DMS53 treated with DMSO at 0.1 percent for 48 hours (cell line): ENCODE results near the gene ATP9B.
A peak's percentile ranks its signal among the peaks of the same experiment; 100 is the strongest.
"Not testable (repeated sequence)": the region's sequence is repeated elsewhere in the genome, so short reads cannot be mapped to it uniquely, and the experiment has no call there.

Experiments used
- DNase-seq: peaks from one replicate; lab custom pipeline; 2025; ENCODE audit not compliant: unreplicated experiment; lab: John Stamatoyannopoulos, UW

Gene ATP9B

DNA sequence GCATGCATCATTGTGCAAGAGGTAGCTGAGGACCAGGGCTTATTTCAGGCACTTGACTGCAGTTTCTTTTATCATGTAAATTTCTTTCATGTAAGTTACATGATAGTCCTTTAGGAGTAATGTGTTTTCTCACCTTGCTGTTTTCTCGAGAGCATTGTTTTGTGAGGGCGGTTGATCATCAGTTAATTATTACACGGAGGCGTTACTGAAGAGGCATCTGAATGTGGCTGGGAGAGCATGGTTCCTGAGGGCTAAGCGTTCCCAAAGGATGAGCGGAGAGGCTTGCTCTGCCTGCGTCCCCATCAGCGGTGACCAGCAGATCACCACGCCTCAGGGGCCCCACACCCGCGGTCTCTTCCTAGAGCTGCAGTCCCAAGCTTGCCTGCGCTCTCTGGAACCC, 170.4 kb downstream of the ATP9B start:
- DNase-seq = no peak

DNA sequence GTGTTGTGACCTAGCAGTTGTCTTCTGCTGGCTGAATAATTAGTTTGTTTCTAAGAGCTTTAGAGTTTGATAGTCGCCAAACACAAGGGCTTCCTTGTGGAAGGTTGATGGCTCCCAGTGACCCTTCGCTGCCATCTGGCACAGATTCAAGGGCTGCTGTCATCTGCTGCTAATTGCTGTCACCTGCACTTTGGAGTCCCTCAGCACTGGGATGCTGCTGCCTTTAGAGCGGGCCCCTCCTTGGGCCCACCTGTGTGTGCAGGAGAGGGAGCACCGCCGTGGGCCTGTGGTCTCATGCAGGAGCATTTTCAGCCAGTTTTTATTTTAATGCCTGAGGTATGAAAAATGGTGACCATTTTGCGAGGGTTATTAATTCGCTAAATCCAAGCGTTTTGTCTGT, 172.6 kb downstream of the ATP9B start:
- no peak for DNase-seq

DNA sequence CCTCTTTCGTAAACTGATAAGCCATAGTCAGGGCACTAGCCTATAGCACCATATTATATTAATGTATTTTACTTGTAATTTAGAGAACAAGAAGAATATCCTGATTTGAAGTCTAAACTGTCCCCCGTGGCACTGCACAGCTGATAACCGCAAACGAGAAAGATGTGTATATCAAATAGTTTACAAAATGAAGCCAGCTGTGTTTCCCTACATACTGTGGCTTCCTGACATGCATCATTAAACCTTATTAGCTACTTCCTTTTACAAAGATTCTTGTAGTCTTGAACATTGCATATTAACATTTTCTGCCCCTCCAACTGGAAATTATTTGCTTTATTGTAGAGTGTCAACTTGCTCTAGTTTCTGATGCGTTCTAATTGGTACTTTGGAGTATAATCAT, 173.1 kb downstream of the ATP9B start:
- DNase-seq = no peak

DNA sequence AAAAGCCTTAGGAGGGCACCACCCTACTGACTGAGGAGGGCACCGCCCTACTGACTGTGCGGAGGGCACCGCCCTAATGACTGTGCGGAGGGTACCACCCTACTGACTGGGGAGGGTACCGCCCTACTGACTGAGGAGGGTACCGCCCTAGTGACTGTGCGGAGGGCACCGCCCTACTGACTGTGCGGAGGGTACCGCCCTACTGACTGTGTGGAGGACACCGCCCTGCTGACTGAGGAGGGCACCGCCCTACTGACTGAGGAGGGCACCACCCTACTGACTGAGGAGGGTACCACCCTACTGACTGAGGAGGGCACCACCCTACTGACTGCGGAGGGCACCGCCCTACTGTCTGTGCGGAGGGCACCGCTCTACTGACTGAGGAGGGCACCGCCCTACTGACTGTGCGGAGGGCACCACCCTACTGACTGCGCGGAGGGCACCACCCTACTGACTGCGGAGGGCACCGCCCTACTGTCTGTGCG, 176.4 kb downstream of the ATP9B start:
- DNase-seq = no peak

DNA sequence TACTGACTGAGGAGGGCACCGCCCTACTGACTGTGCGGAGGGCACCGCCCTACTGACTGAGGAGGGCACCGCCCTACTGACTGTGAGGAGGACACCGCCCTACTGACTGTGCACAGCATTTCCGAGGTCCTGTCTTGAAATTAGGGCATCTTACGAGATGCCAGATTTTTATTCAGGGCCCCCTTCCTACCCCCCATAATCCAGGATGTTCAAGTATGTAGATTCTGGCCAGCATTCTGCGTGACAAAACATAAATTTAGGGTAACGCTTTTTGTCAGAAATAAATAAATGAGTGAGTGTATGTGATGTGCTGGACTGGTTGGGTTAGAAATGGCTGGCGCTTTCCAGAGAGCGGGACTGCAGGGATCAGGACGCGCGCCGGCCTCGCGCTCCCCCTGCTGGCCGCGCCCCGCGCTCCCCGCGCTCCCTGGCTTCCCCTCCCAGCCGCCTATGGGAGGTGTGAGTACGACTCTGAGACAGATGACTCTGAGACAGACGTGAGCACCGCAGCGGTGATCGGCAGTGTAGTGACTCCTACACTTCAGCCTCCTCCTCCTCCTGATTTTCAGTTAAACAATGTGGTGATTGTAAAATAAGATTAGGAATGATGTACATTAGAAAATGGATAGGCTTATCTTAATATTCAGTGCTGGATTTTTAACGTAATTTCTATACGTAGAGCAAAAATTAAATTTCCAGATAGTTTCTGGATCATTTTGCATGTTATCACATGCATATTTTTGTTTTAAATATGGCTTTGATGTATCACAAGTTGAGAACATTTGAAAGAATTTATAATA, 177.3 kb downstream of the ATP9B start:
- peak; percentile 91 for DNase-seq

DNA sequence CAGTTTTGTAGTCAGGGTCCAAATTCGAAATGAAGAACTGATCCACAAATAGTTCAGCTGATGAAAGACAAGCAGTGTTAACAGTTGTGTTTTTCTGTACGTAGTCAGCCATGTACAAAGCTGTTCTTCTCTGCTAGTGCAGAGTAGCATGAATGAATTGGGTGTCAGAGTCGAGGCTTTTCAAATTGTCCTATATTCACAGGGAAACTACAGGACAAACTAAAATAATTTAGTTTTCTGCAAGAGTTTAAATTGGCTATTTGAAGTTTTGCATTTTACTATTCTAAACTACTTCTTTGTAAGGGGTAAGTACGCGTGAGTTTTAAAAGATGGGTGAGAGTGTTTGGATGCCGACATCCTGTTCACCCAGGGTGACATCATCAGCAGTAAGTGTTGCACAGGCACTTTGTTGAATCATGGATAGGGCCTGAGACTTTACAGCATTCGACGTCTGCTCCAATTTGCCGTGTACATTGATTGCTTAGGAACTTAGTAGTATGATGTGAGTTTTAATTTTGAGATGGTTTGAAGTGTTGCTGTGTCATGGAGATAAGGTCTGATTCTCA, 179.4 kb downstream of the ATP9B start:
- DNase-seq = no peak

DNA sequence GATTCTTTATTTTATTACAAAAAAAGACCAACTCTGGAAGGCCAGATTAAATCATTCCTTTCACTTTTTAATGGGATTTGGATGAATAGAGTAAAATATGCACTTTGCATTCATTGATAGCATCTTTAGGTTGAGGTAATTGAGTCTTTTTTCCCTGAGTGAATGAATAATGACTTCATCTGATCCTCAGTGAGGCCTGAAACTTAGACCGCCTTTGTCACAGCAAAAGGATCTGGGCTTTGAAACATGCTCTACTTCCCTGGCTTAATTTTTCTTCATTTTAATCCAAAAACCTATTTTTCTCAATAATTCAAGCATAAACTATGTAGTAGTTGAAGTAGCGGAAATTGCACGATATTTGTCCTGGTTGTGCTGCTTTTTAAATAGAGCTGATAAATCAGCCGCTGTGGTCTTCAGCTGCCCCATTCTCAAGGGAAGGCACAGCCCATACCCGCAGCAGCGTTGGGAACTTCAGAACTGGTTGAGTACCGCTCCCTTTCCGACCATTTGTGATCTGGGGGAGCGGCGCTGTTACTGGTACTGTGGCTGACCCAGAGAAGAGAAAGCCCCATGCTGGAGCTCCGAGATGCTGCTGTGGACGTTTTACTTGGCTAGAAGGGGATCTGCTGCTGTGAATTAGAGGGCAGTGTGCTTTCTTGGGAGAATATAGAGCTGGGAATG, 181.2 kb downstream of the ATP9B start:
- DNase-seq = no peak

DNA sequence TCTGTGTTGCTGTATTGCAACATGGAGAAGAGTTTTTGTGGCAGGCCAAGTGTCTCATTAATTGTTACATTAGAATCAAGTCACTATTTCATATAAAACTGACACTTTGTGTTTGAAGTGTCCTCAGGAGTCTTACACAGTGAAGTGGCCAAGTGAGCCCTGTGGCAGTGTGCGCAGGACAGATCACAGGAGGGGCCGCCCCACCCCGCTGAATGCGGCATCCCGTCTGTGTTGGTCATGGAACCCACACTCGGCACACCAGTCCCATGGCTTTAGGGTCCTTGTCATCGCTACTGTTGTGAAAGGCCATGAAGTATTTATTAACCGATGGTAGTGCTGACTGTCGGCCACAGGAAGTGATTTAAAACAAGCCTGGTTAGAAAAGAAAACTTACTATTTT, 181.8 kb downstream of the ATP9B start:
- DNase-seq = no peak

DNA sequence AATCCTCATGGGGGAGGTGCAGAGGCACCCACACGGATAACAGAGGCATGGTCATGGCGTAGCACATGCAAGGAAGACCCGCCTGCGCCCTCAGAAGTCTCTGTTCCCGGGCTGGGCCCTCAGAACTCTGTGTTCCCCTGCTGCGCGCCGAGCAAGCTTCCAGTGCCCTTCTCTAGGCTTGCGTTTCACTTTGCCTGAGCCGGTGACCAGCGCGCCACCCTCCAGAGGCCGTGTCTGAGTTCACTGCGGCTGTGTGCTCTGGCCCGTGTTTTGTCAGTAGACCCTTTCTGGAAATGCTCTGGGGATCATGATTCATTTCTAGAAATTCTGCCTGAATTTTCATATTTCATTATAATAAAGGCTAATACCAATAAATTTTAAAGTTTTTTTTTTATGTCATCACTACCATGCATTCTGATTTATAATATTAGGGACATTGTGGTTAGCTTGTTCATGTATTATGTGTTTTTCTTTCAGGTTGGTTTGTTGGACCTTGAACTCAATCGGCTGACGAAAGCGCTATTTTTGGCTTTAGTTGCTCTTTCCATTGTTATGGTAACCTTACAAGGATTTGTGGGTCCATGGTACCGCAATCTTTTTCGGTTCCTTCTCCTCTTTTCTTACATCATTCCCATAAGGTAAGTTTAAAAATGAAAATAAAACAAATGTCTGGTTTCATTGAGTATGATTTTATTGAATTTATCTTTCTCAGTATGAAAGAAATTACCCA, 183.9 kb downstream of the ATP9B start:
- DNase-seq = no peak

DNA sequence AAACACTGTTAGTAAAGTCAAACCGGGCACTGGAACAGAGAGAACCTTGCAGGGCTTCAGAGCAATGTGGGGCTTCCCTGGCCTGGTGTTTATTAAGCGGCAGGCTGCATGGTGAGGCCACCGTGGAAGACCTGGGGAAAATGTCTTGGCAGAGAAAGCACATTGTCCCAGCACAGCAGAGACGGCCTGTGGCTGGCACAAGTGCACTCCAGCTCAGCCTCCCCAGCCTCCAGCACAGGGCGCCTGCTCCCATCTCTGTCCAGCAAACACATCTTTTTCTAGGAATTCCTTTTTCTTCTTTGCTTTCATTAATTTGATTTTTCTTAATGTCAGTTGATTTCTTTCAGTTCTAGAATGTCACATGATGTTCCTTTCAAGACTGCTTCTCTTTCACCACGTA, 188.3 kb downstream of the ATP9B start:
- no peak for DNase-seq

DNA sequence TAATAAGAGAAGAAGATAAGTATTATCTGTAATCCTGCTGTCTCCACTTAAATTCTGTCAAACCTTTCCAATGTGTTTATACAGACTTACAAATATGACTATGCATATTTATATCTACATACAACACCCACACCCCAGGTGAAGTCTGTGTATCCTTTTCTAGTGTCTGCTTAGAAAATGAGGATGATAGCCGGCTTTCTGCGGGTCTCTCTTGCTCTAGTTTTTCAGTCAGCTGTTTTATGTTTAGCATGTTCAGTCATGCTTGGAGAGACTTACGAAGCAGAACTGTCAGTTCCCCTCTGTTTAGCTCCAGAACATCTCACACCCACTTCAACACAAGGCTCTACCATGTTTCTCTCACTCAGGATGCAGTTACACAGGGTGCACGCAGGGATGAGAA, 189.3 kb downstream of the ATP9B start:
- DNase-seq = no peak

DNA sequence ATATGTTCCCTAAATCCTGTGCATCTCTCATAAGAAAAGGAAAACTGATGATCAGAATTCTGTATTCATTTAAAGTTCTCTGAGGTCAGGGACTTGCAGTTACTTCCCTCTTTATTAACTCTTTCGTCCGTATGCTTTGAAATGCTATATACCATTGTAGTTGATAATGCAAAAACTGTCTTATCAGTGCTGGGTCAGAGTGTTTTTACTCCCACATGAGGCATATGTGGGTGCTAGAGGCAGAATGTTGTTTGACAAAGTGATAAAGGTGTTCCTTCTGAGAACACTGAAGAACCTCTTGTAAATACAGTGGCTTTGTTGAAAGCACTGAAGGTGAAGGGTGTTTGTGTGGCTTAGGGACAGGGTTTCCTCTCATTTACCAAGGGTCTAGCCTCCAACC, 190.0 kb downstream of the ATP9B start:
- no peak for DNase-seq

DNA sequence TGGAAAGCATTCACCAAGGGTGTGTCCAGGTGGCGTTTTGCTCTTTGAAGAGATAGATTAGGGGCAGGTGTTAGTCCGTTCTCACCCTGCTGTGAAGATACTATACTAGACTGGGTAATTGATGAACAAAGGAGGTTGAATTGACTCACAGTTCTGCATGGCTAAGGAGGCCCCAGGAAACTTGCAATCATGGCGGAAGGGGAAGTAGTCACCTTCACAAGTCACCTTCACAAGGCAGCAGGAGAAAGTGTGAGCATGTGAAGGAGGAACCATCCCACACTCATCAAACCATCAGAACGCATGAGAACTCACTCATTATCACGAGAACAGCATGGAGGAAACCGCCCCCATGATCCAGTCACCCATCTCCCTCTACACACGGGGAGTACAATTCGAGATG, 190.8 kb downstream of the ATP9B start:
- DNase-seq = no peak

DNA sequence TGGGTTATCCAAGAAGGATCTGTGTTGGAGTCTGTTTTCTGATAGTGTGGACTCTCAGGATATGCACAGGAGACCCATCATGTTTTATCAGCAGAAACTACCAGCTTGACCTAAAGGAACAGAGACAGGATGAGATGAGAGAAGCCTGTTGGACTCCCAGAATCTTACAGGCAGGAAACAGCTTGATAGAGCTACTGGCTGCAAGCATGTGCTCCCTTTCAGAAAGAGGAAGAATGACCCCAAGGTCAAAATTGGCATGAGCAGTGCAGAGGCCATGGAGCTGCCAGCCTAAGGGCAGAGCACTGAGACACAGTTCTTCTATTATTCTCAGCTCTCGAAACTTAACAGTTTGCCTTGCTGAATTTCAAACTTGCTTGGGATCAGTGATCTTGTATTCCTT, 191.3 kb downstream of the ATP9B start:
- DNase-seq = no peak

DNA sequence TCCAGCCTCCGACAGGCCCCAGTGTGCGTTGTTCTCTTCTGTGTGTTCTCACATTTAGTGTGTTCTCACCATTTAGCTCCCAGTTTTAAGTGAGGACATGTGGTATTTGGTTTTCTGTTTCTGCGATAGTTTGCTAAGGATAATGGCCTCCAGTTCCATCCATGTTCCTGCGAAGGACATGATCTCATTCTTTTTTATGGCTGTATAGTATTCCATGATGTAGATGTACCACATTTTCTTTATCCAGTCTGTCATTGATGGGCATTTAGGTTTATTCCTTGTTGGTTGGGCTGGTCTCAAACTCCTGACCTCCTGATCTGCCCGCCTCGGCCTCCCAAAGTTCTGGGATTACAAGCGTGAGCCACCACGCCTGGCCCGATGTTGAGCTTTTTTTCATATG, 195.9 kb downstream of the ATP9B start:
- not testable (repeated sequence) for DNase-seq

DNA sequence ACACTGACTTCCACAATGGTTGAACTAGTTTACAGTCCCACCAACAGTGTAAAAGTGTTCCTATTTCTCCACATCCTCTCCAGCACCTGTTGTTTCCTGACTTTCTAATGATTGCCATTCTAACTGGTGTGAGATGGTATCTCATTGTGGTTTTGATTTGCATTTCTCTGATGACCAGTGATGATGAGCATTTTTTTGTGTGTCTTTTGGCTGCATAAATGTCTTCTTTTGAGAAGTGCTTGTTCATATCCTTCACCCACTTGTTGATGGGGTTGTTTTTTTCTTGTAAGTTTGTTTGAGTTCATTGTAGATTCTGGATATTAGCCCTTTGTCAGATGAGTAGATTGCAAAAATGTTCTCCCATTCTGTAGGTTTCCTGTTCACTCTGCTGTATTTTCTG, 202.6 kb downstream of the ATP9B start:
- not testable (repeated sequence) for DNase-seq

DNA sequence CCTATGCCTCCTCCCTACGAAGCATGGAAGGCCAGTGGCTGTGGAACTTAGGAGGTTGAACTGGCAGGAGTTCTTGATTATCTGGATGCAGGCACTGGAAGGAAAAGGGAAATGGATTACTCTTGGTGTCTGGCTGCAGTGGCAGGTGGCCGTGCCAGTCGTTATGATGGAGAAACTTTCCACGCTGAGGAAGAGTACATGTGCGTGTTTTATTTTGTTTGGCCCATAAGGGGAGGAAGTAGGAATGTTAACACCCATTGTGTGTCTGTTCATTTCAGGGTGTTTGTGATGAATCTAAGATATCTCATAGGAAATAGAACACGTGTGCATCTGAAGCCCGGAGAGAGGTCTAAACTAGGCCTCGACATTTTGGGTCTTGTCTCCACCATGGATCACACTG, 203.7 kb downstream of the ATP9B start:
- no peak for DNase-seq

DNA sequence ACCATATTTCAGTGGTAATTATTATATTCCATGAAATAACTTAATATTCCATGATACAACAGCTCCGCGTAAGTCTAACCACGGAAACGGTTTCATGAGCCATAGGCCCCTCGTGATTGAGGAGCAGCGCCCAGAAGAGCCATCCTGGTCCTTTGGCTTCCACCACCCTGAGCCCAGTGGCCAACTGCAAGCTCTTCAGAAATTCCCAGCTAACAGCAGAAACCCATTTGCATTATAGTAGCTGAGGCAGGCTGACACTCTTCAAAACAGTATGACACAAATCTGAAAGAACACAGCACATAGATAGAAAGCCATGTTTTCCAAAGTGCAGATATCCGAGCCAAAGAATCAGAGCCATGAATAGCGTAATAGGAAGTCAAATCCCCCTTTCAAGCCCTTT, 205.6 kb downstream of the ATP9B start:
- no peak for DNase-seq

DNA sequence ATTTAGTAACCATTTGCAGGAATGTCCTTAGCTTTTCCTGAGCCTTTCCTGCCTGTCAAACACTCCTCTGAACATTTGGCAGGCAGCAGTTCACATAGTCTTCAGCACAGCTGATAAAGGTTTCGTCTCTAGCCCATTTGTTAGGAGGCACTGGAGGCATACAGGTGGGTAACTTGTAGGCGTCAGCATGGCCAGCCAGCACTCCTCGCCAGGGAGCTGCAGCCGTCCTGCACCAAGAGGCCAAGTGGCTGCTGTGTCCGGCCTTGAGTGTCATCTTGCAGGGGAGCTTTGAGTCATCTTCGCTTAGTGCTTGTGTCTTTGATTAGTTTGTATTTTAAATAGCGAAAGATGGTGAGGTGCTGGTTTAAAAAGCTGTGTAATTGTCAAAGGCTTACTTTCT, 206.3 kb downstream of the ATP9B start:
- no peak for DNase-seq

DNA sequence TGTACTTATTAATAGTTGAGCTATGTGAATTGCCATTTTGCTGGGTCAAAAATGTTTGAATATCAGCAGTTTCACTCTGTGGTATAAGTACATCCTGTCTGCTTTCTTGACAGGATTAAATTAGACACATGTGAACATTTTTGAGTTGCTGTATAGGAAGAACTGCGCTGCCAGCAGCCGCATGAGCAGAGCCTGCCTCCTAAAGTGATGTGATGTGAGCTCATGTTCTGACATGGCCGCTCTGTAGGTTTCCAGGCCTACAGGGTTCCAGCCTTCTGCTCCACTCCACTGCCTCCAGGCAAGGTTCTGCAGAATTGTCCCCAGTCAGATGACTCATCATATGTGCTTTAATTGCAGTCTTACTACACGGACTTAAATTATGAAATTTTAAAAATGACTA, 206.8 kb downstream of the ATP9B start:
- no peak for DNase-seq

DNA sequence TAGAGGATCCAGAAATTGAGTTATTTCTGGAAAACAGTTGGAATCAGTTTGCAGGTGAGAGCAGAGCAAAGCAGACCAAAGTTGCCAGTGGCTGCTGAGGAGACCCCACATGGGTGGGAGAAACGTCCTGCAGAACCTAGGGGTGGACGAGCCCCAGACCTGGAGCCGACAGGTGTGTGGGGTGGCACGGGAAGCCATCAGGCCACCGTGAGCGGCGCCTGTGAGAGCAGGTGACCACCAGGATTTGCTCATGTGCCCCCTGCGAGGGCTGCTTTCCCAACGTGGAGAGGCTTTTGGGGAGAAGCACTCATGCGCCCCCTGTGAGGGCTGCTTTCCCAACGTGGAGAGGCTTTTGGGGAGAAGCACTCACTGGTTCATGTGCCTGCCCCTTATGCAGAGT, 209.7 kb downstream of the ATP9B start:
- no peak for DNase-seq
